HepG2 (cell line): ENCODE data around the gene BCDIN3D. TPM values are rescaled to one million over a fixed set of nuclear protein-coding genes. Genes with fewer than 3 reads are reported as not detected.

Experiments used
- ATAC-seq: fragments of 200-7000 bp; cut with Tn5 transposase; 3 replicates; pipeline ENCODE4 v1.9.1; 2020; ENCODE audit warnings: mild to moderate bottlenecking, moderate library complexity
- BruUV-seq: library from RNA; stranded (reverse); fragments of 400-500 nt; replicated peaks from 2 replicates; lab custom pipeline; 2021; lab: Mats Ljungman, UMichigan
- CTCF ChIA-PET: fragments of 300-600 bp; formaldehyde crosslinking; extraction: SDS; loops from one replicate; lab custom pipeline; 2021; ENCODE audit warnings: low total read pairs, inconsistent platforms, low intra/inter-chr PET ratio; lab: Yijun Ruan, JAX
- POLR2A ChIA-PET: fragments of 350-600 bp; sonication (Branson Sonifier 250); formaldehyde crosslinking; loops from one replicate; lab custom pipeline; 2020; ENCODE audit warnings: antibody characterized with exemption, inconsistent platforms; lab: Yijun Ruan, JAX
- DNase-seq: peaks from one replicate; pipeline ENCODE4 v3.0.0-alpha.2; 2015; ENCODE audit warnings: low spot score
- FAIRE-seq: peaks from 3 replicates; lab custom pipeline; 2011; peaks lifted over from hg19 to GRCh38; lab: Jason Lieb, UNC
- H2AFZ ChIP-seq: one replicate; pipeline ENCODE4 v1.6.1; 2011; ENCODE audit warnings: low read length, inconsistent platforms
- H3K27ac ChIP-seq: fragments of 300-600 bp; 3 replicates; pipeline ENCODE4 v1.8.0; 2011; ENCODE audit warnings: mixed run types, mild to moderate bottlenecking, mixed read lengths, low read length, inconsistent platforms; ENCODE audit not compliant: insufficient read depth; ENCODE audit errors: extremely low read length
- H3K27me3 ChIP-seq, 2 experiments: fragments of 200-600 bp in 1 of 2; 2 replicates in 1 of 2; 3 replicates in 1 of 2; pipeline versions ENCODE4 v1.6.0 to v1.8.0; 2011; ENCODE audit warnings: low read length in 2 of 2, mild to moderate bottlenecking in 2 of 2, moderate library complexity in 2 of 2, inconsistent platforms in 1 of 2; ENCODE audit not compliant: insufficient read depth in 2 of 2, control insufficient read depth in 1 of 2
- H3K36me3 ChIP-seq, 2 experiments: fragments of 200-600 bp in 1 of 2; replicated peaks in 1 of 2; 2 replicates in 1 of 2; 3 replicates in 1 of 2; pipeline versions ENCODE4 v1.5.1 to v1.8.0; 2011; ENCODE audit warnings: low read length in 2 of 2, inconsistent platforms in 1 of 2; ENCODE audit not compliant: insufficient read depth in 2 of 2, control insufficient read depth in 1 of 2
- H3K4me1 ChIP-seq: 2 replicates; pipeline ENCODE4 v1.5.1; 2012; ENCODE audit warnings: low read length, inconsistent platforms; ENCODE audit not compliant: insufficient read depth
- H3K4me2 ChIP-seq: 2 replicates; pipeline ENCODE4 v1.6.0; 2011; ENCODE audit warnings: low read depth, low read length, inconsistent platforms
- H3K4me3 ChIP-seq, 3 experiments: fragments of 200-600 bp in 1 of 3; sonication (generic), shearing (Covaris generic) in 1 of 3; replicated peaks in 1 of 3; 2 replicates each; pipeline ENCODE4 v1.5.1; 2011 to 2016; ENCODE audit warnings: low read length in 3 of 3, inconsistent platforms in 2 of 3, low read depth in 2 of 3, mild to moderate bottlenecking in 2 of 3, control low read depth in 1 of 3, mixed read lengths in 1 of 3; ENCODE audit not compliant: insufficient read depth in 1 of 3
- H3K79me2 ChIP-seq: one replicate; pipeline ENCODE4 v1.6.1; 2011; ENCODE audit warnings: low read length, inconsistent platforms; ENCODE audit not compliant: insufficient read depth
- H3K9ac ChIP-seq: 2 replicates; pipeline ENCODE4 v1.6.0; 2011; ENCODE audit warnings: mild to moderate bottlenecking, low read depth, low read length, inconsistent platforms; ENCODE audit not compliant: insufficient read depth
- H3K9me3 ChIP-seq: 2 replicates; pipeline ENCODE4 v1.5.1; 2012; ENCODE audit warnings: mild to moderate bottlenecking, low read length
- H4K20me1 ChIP-seq: 2 replicates; pipeline ENCODE4 v1.6.0; 2011; ENCODE audit warnings: inconsistent platforms, mild to moderate bottlenecking, low read length, moderate library complexity; ENCODE audit not compliant: insufficient read depth
- AFF4 ChIP-seq: sonication (generic); formaldehyde crosslinking; IDR thresholded peaks from 2 replicates; pipeline ENCODE4 v1.4.0; 2020; ENCODE audit warnings: missing genetic modification reagents
- BRCA1 ChIP-seq: sonication (generic); formaldehyde crosslinking; IDR thresholded peaks from 2 replicates; pipeline ENCODE4 v1.4.0; 2020; ENCODE audit warnings: missing genetic modification reagents
- BRD4 ChIP-seq: sonication (generic); formaldehyde crosslinking; IDR thresholded peaks from 2 replicates; pipeline ENCODE4 v1.4.0; 2020; ENCODE audit warnings: missing genetic modification reagents
- DBP ChIP-seq: sonication (generic); formaldehyde crosslinking; IDR thresholded peaks from 2 replicates; pipeline ENCODE4 v1.4.0; 2020; ENCODE audit warnings: missing genetic modification reagents; ENCODE audit errors: not compliant biosample characterization
- HNF1A ChIP-seq, 2 experiments: sonication (generic) in 1 of 2; formaldehyde crosslinking in 1 of 2; IDR thresholded peaks; 2 replicates each; pipeline versions ENCODE4 v1.4.0 to v1.6.1; 2016 to 2020; ENCODE audit warnings: borderline replicate concordance in 1 of 2, low read depth in 1 of 2, mild to moderate bottlenecking in 1 of 2, missing genetic modification reagents in 1 of 2
- MTA3 ChIP-seq: sonication (generic); formaldehyde crosslinking; IDR thresholded peaks from 2 replicates; pipeline ENCODE4 v1.4.0; 2020; ENCODE audit warnings: missing genetic modification reagents
- STAT5B ChIP-seq: sonication (generic); formaldehyde crosslinking; IDR thresholded peaks from 2 replicates; pipeline ENCODE4 v1.4.0; 2020; ENCODE audit warnings: missing genetic modification reagents
- TBX2 ChIP-seq: sonication (generic); formaldehyde crosslinking; IDR thresholded peaks from 2 replicates; pipeline ENCODE4 v1.5.0; 2020; ENCODE audit warnings: missing genetic modification reagents, mild to moderate bottlenecking, borderline replicate concordance
- ZHX1 ChIP-seq: sonication (generic); formaldehyde crosslinking; IDR thresholded peaks from 2 replicates; pipeline ENCODE4 v1.8.1; 2022; ENCODE audit warnings: low read depth, mild to moderate bottlenecking, missing genetic modification reagents
- ZNF143 ChIP-seq: sonication (generic); formaldehyde crosslinking; IDR thresholded peaks from 2 replicates; pipeline ENCODE4 v1.4.0; 2020; ENCODE audit warnings: missing genetic modification reagents
- ZNF431 ChIP-seq: sonication (generic); formaldehyde crosslinking; IDR thresholded peaks from 2 replicates; pipeline ENCODE4 v1.9.0; 2022; ENCODE audit warnings: missing genetic modification reagents, low read depth, mild to moderate bottlenecking, borderline replicate concordance
- ZNF550 ChIP-seq: sonication (generic); formaldehyde crosslinking; IDR thresholded peaks from 2 replicates; pipeline ENCODE4 v1.4.0; 2020; ENCODE audit warnings: mild to moderate bottlenecking, missing genetic modification reagents, borderline replicate concordance
- ZNF564 ChIP-seq: sonication (generic); formaldehyde crosslinking; IDR thresholded peaks from 2 replicates; pipeline ENCODE4 v1.8.1; 2023; ENCODE audit warnings: mild to moderate bottlenecking, missing genetic modification reagents
- WGBS: methylation state at CpG from one replicate; pipeline ENCODE4 v1.1.6; 2017; ENCODE audit warnings: low lambda C conversion rate; 5-methylcytosine and 5-hydroxymethylcytosine counted together
- in situ Hi-C: cut with HindIII; loops from 2 replicates; pipeline ENCODE4 v1.10.0; 2017; ENCODE audit warnings: low pct_unique_long_range_greater_than_20kb; ENCODE audit not compliant: extremely low pct_ligation_motif_present
- intact Hi-C: fragments of 100-400 bp; cut with micrococcal nuclease; formaldehyde crosslinking; loops from one replicate; pipeline ENCODE4 v1.10.0; 2022; ENCODE audit not compliant: unreplicated experiment
- polyA plus RNA-seq, 8 experiments: library from polyadenylated mRNA; depleted of rRNA in 3 of 8; stranded (reverse) in 7 of 8; unstranded in 1 of 8; fragments of >200 nt; fragmentation: Illumina TruSeq in 4 of 8; extraction: Trizol in 4 of 8; gene quantifications; 2 replicates each; pipeline versions ENCODE4 v1.2.1 to v1.2.3, GENCODE V29; 2011 to 2016; ENCODE audit warnings: low read depth in 4 of 8, missing spikeins in 1 of 8, mixed read lengths in 1 of 8; ENCODE audit not compliant: insufficient read depth in 1 of 8
- total RNA-seq, 5 experiments: library from RNA; depleted of rRNA; stranded (reverse); fragments of >200 nt; fragmentation: Illumina TruSeq; extraction: Trizol; gene quantifications; 2 replicates each; pipeline ENCODE4 v1.2.3, GENCODE V29; 2016; ENCODE audit warnings: low read depth in 1 of 5

Gene BCDIN3D
- total and polyA plus RNA-seq, 2 of the 13 experiments (the other 11 are each of a cell fraction or from before 2014, with no cell fraction given), result 2.2 to 2.5 TPM

- no TSS peak for BruUV-seq
- Histone ChIP-seq H3K9me3 (no peaks in the 10 kb centered on the region), H2AFZ (no peak overlapping the region), H3K27ac (no peak overlapping the region), H3K9ac (no peak overlapping the region), H3K4me3 (no peak overlapping the region), H3K4me1 (peaks cover 13% of the 10 kb centered on the region), H3K27me3 (no peaks in the 10 kb centered on the region), H3K79me2 (no peaks in the 10 kb centered on the region), H3K4me2 (no peak overlapping the region), H3K36me3 (peaks cover 17 to 51% of the 10 kb centered on the region in 2 experiments), H4K20me1 (no peaks in the 10 kb centered on the region)
- in situ Hi-C loops, result no loop called here
- FAIRE-seq (no peak), DNase-seq (no peak), ATAC-seq (no peak)
- ChIA-PET CTCF (no interaction called here), POLR2A (no interaction called here)
- WGBS, result 94% methylated on average over 5 of the region's 5 CpGs
- intact Hi-C loops, result no loop called here
- TF ChIP-seq STAT5B (no peak), AFF4 (CRISPR knock-in tag) (no peak), BRCA1 (CRISPR knock-in tag) (no peak), MTA3 (CRISPR knock-in tag) (no peak), ZNF431 (CRISPR knock-in tag) (no peak), ZNF564 (CRISPR knock-in tag) (no peak), BRD4 (CRISPR knock-in tag) (no peak), HNF1A (IDR thresholded peaks at IDR 0.05; ENCODE audit: low read depth) (no peak), HNF1A (CRISPR knock-in tag; IDR thresholded peaks at IDR 0.05; ENCODE audit: borderline replicate concordance) (no peak), DBP (CRISPR knock-in tag) (no peak), ZHX1 (CRISPR knock-in tag) (no peak), ZNF143 (CRISPR knock-in tag) (no peak), TBX2 (no peak), ZNF550 (no peak)
Observed at GRCh38 chr12:49805409-49805808, 37.5 kb downstream of the BCDIN3D start.
